Body of pancreas (tissue), 4 donors: Measurements from ENCODE around the gene C11orf86. TPM values are rescaled to one million over a fixed set of nuclear protein-coding genes. Genes with fewer than 3 reads are reported as not detected.

Experiments
- ATAC-seq: fragments of 150-250 bp; one replicate; pipeline ENCODE4 v1.9.1; 2016
- DNase-seq, 4 donors: peaks; one replicate each; pipeline ENCODE4 v3.0.0-alpha.2; 2019
- H3K27ac ChIP-seq, 4 donors: fragments of 200-600 bp; sonication (generic); 1 replicate in 3 of 4; 2 replicates in 1 of 4; pipeline versions ENCODE4 v1.5.1 to v1.6.1; 2016 to 2019; ENCODE audit warnings: mild to moderate bottlenecking in 1 of 4, mixed read lengths in 1 of 4, moderate library complexity in 1 of 4
- H3K27me3 ChIP-seq, 2 donors: fragments of 200-600 bp; sonication (generic); one replicate each; pipeline ENCODE4 v1.6.0; 2016; ENCODE audit warnings: mild to moderate bottlenecking in 1 of 2
- H3K36me3 ChIP-seq, 2 donors: fragments of 200-600 bp; sonication (generic); replicated peaks in 1 of 2; 2 replicates each; pipeline ENCODE4 v1.5.1; 2016; ENCODE audit warnings: low read depth in 2 of 2; ENCODE audit not compliant: insufficient read depth in 1 of 2
- H3K4me1 ChIP-seq: fragments of 200-600 bp; sonication (generic); one replicate; pipeline ENCODE4 v1.6.0; 2016
- H3K4me3 ChIP-seq, 2 donors: fragments of 200-600 bp; sonication (generic); 1 replicate in 1 of 2; 2 replicates in 1 of 2; pipeline ENCODE4 v1.5.1; 2016 to 2019
- H3K9me3 ChIP-seq, 3 donors: fragments of 200-600 bp; sonication (generic); 1 replicate in 2 of 3; 2 replicates in 1 of 3; pipeline ENCODE4 v1.5.1; 2016
- POLR2A ChIP-seq, 3 donors: fragments of 450-650 bp; IDR thresholded peaks; one replicate each; pipeline ENCODE4 v1.6.1; 2016; ENCODE audit warnings: antibody characterized with exemption in 3 of 3, mild to moderate bottlenecking in 2 of 3
- WGBS, 2 donors: methylation state at CpG; one replicate each; pipeline ENCODE4 v1.1.5; 2017; 5-methylcytosine and 5-hydroxymethylcytosine counted together
- intact Hi-C: fragments of 100-400 bp; cut with DNase I; formaldehyde crosslinking; loops from one replicate; pipeline ENCODE4 v1.15.1; 2023
- total RNA-seq, 2 donors: library from RNA; depleted of rRNA; stranded (reverse); fragments of >200 nt; gene quantifications; one replicate each; pipeline ENCODE4 v1.1.0, GENCODE V29; 2016
- TF ChIP-seq, protein P1 (sequence below), 7 experiments: fragments of 450-650 bp in 4 of 7; fragments of 200-600 bp in 3 of 7; sonication (generic) in 3 of 7; IDR thresholded peaks; one replicate each; pipeline ENCODE4 v1.5.1; 2016 to 2019; ENCODE audit warnings: antibody characterized with exemption in 7 of 7

C11orf86 gene, protein sequence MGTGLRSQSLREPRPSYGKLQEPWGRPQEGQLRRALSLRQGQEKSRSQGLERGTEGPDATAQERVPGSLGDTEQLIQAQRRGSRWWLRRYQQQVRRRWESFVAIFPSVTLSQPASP
- total RNA-seq: not detected

DNA sequence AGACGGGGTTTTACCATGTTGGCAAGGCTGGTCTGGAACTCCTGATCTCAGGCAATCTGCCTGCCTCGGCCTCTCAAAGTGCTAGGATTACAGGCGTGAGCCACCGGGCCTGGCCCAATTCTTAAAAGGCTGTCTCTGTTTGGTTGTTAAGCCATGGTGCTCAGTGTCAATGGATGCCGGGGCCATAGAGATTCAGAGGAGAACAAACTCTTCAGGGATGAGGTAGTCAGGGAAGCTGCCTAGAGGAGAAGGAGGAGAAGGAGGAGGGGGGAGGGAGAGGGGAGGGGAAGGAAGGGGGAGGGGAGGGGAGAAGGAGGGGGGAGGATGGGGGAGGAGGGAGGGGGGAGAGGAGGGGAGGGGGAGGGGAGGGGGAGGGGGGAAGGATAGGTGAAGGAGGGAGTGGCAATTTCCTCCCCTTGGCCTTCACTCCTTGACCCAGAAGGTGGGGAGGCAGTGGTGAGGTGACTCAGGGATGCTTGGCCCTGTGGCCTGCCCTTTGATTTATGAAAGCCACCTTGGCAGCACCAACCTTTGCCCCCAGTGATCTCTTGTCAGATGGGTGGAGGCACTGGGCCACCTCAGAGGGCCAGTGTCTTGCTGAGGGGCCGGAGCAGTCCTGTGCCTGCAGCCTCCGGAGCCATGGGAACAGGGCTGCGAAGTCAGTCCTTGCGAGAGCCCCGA is at the start of gene C11orf86:
Gene C11orf86 (plus strand): TSS at position 581 of the 681 bp plus-strand sequence. CDS start 59 bp downstream, at position 640.
- no peak for ATAC-seq
- Histone ChIP-seq H3K27me3 (no peaks in the 10 kb centered on the region), H3K4me1 (no peaks in the 10 kb centered on the region), H3K27ac (no peak within 1 kb of the TSS), H3K4me3 (no peak within 1 kb of the TSS), H3K9me3 (peaks cover 0 to 3% (median 0%) of the 10 kb centered on the region in 3 donors), H3K36me3 (no peaks in the 10 kb centered on the region)
- WGBS, 2 donors: 73 to 80% methylated on average over 5 to 10 of the region's 10 CpGs
- intact Hi-C loops: no loop called here
- TF ChIP-seq POLR2A (IDR thresholded peaks at IDR 0.05): no peak
- TF ChIP-seq, protein P1, sequence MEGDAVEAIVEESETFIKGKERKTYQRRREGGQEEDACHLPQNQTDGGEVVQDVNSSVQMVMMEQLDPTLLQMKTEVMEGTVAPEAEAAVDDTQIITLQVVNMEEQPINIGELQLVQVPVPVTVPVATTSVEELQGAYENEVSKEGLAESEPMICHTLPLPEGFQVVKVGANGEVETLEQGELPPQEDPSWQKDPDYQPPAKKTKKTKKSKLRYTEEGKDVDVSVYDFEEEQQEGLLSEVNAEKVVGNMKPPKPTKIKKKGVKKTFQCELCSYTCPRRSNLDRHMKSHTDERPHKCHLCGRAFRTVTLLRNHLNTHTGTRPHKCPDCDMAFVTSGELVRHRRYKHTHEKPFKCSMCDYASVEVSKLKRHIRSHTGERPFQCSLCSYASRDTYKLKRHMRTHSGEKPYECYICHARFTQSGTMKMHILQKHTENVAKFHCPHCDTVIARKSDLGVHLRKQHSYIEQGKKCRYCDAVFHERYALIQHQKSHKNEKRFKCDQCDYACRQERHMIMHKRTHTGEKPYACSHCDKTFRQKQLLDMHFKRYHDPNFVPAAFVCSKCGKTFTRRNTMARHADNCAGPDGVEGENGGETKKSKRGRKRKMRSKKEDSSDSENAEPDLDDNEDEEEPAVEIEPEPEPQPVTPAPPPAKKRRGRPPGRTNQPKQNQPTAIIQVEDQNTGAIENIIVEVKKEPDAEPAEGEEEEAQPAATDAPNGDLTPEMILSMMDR (IDR thresholded peaks at IDR 0.05): no peak
- no peak for DNase-seq

DNA sequence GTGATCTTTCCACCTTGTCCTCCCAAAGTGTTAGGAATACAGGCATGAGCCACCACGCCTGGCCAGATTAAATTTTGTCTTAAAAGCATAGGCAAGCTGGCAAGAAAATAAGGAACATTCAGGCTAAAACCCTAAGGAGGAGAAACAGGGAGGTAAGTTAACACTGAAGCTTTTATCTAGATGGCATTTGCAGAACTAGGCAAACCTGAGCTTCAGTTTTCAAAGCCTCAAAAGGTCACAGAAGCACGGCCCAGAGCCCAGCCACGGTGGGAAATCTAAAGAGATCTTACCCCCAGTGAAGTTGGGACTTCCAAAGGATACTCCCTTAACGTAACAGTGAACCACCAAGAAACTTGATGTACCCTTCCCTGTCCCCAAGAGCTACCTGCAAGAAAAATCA is 45.4 kb upstream of the C11orf86 start:
- intact Hi-C loops: no loop called here
- no peak overlapping the region for H3K27ac ChIP-seq
- H3K4me3 ChIP-seq: no peak overlapping the region
- no peaks in the 10 kb centered on the region for H3K27me3 ChIP-seq
- DNase-seq (no peak), ATAC-seq (no peak)
- WGBS, 2 donors: 48 to 49% methylated on average over 4 of the region's 4 CpGs
- no peaks in the 10 kb centered on the region for H3K9me3 ChIP-seq
- no peaks in the 10 kb centered on the region for H3K36me3 ChIP-seq
- peaks cover 4% of the 10 kb centered on the region for H3K4me1 ChIP-seq
- TF ChIP-seq POLR2A (IDR thresholded peaks at IDR 0.05): no peak
- TF ChIP-seq, protein P1 (IDR thresholded peaks at IDR 0.05): no peak

DNA sequence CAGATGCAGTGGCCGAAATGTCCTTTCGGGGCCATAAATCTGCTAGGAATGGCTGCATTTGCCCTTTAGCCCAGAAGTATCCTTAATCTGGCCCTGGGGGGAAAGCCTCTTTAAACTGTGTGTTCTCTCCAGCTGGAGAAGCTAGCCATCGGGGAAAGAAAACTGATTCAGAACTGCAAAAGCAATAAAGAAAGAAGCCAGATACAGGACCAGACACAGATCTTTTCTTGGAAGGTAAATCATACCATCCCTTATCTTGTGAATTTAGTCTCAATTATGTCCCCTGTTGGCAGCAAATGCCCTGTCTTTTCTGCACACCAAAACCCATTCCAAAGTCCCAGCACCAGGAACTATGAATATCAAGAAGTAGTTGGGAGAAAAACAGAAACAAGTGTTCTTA is 42.6 kb upstream of the C11orf86 start:
- DNase-seq: no peak
- TF ChIP-seq, protein P1 (IDR thresholded peaks at IDR 0.05): no peak
- no peak for TF ChIP-seq POLR2A (IDR thresholded peaks at IDR 0.05)
- WGBS, 2 donors: 79 to 97% methylated on average over 3 of the region's 3 CpGs
- no peaks in the 10 kb centered on the region for H3K9me3 ChIP-seq
- H3K4me1 ChIP-seq: peaks cover 4% of the 10 kb centered on the region
- H3K36me3 ChIP-seq: no peaks in the 10 kb centered on the region
- no peak overlapping the region for H3K27ac ChIP-seq
- intact Hi-C loops: no loop called here
- no peak overlapping the region for H3K4me3 ChIP-seq
- no peaks in the 10 kb centered on the region for H3K27me3 ChIP-seq
- ATAC-seq: no peak

DNA sequence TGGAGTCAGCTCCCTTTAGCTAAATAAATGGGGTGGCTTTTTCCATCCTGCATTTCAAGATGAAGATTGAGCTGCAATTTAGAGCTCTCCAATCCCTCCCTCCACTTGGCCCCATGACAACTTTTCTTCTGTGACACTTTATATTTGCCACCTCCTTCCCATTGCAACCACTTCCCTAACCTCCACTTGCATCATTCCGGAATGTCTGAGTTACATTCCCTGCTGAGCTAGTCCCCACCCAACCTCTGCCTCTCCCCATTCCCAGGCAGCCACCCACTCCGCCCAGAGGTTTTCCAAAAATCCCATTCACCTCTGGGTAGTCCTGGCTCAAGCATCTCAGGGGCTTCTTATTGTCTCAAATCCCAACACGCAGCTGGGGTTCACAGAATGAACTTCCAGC is 41.6 kb upstream of the C11orf86 start:
- TF ChIP-seq, protein P1 (IDR thresholded peaks at IDR 0.05): no peak
- no peak for TF ChIP-seq POLR2A (IDR thresholded peaks at IDR 0.05)
- peaks cover 4% of the 10 kb centered on the region for H3K4me1 ChIP-seq
- H3K27me3 ChIP-seq: no peaks in the 10 kb centered on the region
- ATAC-seq (no peak), DNase-seq (no peak)
- 89 to 92% methylated on average over 3 of the region's 3 CpGs for WGBS, 2 donors
- no peak overlapping the region for H3K4me3 ChIP-seq
- no peaks in the 10 kb centered on the region for H3K9me3 ChIP-seq
- no peak overlapping the region for H3K27ac ChIP-seq
- intact Hi-C loops: no loop called here
- H3K36me3 ChIP-seq: no peaks in the 10 kb centered on the region
